PC-3 (cell line): ENCODE measurements around the gene PRDM9. TPM values are rescaled to one million over a fixed set of nuclear protein-coding genes. Genes with fewer than 3 reads are reported as not detected.

ENCODE experiments used
- ATAC-seq: fragments of 200-7000 bp; cut with Tn5 transposase; 2 replicates; pipeline ENCODE4 v1.9.1; 2020; ENCODE audit warnings: mild to moderate bottlenecking, moderate library complexity
- BruUV-seq: library from RNA; stranded (reverse); fragments of 400-500 nt; replicated peaks from 2 replicates; lab custom pipeline; 2021; lab: Mats Ljungman, UMichigan
- CTCF ChIA-PET: fragments of 300-600 bp; sonication (Branson Sonifier 250); formaldehyde crosslinking; loops from one replicate; lab custom pipeline; 2022; ENCODE audit warnings: antibody characterized with exemption; lab: Charles Lee
- POLR2A ChIA-PET: fragments of 300-600 bp; sonication (Branson Sonifier 250); formaldehyde crosslinking; loops from one replicate; lab custom pipeline; 2022; ENCODE audit warnings: antibody characterized with exemption; ENCODE audit not compliant: unreplicated experiment; lab: Charles Lee
- DNase-seq: peaks from one replicate; pipeline ENCODE4 v3.0.0-alpha.2; 2015
- H2AFZ ChIP-seq: fragments of 300-600 bp; sonication (generic); 2 replicates; pipeline ENCODE4 v1.6.0; 2016; ENCODE audit warnings: antibody characterized with exemption, low read length
- H3F3A ChIP-seq: fragments of 300-600 bp; sonication (generic); one replicate; pipeline ENCODE4 v1.6.0; 2017; ENCODE audit warnings: antibody characterized with exemption, low read length, control low read depth, mild to moderate bottlenecking; ENCODE audit not compliant: unreplicated experiment
- H3K27ac ChIP-seq: fragments of 300-600 bp; sonication (generic); 2 replicates; pipeline ENCODE4 v1.5.1; 2016; ENCODE audit warnings: mild to moderate bottlenecking, low read length
- H3K27me3 ChIP-seq: fragments of 300-600 bp; sonication (generic); 2 replicates; pipeline ENCODE4 v1.6.1; 2016; ENCODE audit warnings: low read length, mixed read lengths
- H3K36me3 ChIP-seq: fragments of 300-600 bp; sonication (generic); 2 replicates; pipeline ENCODE4 v1.6.1; 2016; ENCODE audit warnings: low read depth, mixed run types, low read length, mixed read lengths
- H3K4me1 ChIP-seq: fragments of 300-600 bp; sonication (generic); 2 replicates; pipeline ENCODE4 v1.5.1; 2016; ENCODE audit warnings: low read length; ENCODE audit not compliant: insufficient read depth
- H3K4me2 ChIP-seq: fragments of 300-600 bp; sonication (generic); 2 replicates; pipeline ENCODE4 v1.6.0; 2016; ENCODE audit warnings: low read length
- H3K4me3 ChIP-seq: fragments of 300-600 bp; sonication (generic); 2 replicates; pipeline ENCODE4 v1.5.1; 2016; ENCODE audit warnings: mild to moderate bottlenecking, low read length, mixed read lengths
- H3K79me2 ChIP-seq: fragments of 300-600 bp; sonication (generic); 2 replicates; pipeline ENCODE4 v1.6.1; 2017; ENCODE audit warnings: low read length, mixed read lengths
- H3K9ac ChIP-seq: fragments of 300-600 bp; sonication (generic); 2 replicates; pipeline ENCODE4 v1.6.0; 2016; ENCODE audit warnings: mild to moderate bottlenecking, low read length
- H3K9me2 ChIP-seq: fragments of 300-600 bp; sonication (generic); replicated peaks from 2 replicates; pipeline ENCODE4 v1.6.1; 2016; ENCODE audit warnings: mixed run types, low read length, mixed read lengths
- H3K9me3 ChIP-seq: fragments of 300-600 bp; sonication (generic); 2 replicates; pipeline ENCODE4 v1.6.1; 2016; ENCODE audit warnings: low read length, mixed read lengths
- H4K20me1 ChIP-seq: fragments of 300-600 bp; sonication (generic); 2 replicates; pipeline ENCODE4 v1.6.1; 2016; ENCODE audit warnings: low read length, mixed read lengths
- CTCF ChIP-seq: fragments of 300-600 bp; sonication (generic); conservative IDR thresholded peaks from 2 replicates; pipeline ENCODE4 v1.5.1; 2017; ENCODE audit warnings: antibody characterized with exemption, low read depth, mild to moderate bottlenecking, low read length
- EZH2 ChIP-seq: fragments of 300-600 bp; sonication (generic); IDR thresholded peaks from one replicate; pipeline ENCODE4 v1.6.1; 2017; ENCODE audit warnings: antibody characterized with exemption, mild to moderate bottlenecking, low read length; ENCODE audit not compliant: unreplicated experiment
- EZH2phosphoT487 ChIP-seq: fragments of 300-600 bp; sonication (generic); IDR thresholded peaks from 2 replicates; pipeline ENCODE4 v1.6.1; 2018; ENCODE audit warnings: mild to moderate bottlenecking, antibody characterized with exemption, low read length, borderline replicate concordance
- intact Hi-C: fragments of 100-400 bp; cut with micrococcal nuclease; formaldehyde crosslinking; loops from 2 replicates; pipeline ENCODE4 v1.9.0; 2023
- total RNA-seq: library from RNA; depleted of rRNA; stranded (reverse); fragments of >200 nt; gene quantifications from 2 replicates; pipeline ENCODE4 v1.2.3, GENCODE V29; 2014

The PRDM9 gene
- total RNA-seq, 1 experiment from 2014 or later: 0.11 TPM

- ChIA-PET POLR2A (no interaction called here), CTCF (no interaction called here)
- no peak for TF ChIP-seq EZH2
- no peak for TF ChIP-seq CTCF
- no peak for TF ChIP-seq EZH2phosphoT487
- Histone ChIP-seq H3F3A (no peaks in the 10 kb centered on the region), H3K9ac (no peak overlapping the region), H3K4me2 (no peak overlapping the region), H3K9me2 (0 out of 2 replicates have a peak, but pooled peaks cover 3% of the 10 kb centered on the region), H3K79me2 (no peaks in the 10 kb centered on the region), H3K27ac (no peak overlapping the region), H3K9me3 (no peaks in the 10 kb centered on the region), H2AFZ (no peak overlapping the region), H3K4me3 (no peak overlapping the region), H4K20me1 (no peaks in the 10 kb centered on the region), H3K36me3 (no peaks in the 10 kb centered on the region), H3K27me3 (no peaks in the 10 kb centered on the region), H3K4me1 (peaks cover 10% of the 10 kb centered on the region)
- intact Hi-C loops: no loop called here
- ATAC-seq (no peak), DNase-seq (no peak)
- no TSS peak for BruUV-seq
Observed at GRCh38 chr5:23461576-23461975, 45.8 kb upstream of the PRDM9 start.

- TF ChIP-seq EZH2: no peak
- TF ChIP-seq CTCF: no peak
- no peak for TF ChIP-seq EZH2phosphoT487
- Histone ChIP-seq H3K79me2 (no peaks in the 10 kb centered on the region), H3K4me2 (no peak overlapping the region), H3K9me2 (no peaks in the 10 kb centered on the region), H3K27me3 (no peaks in the 10 kb centered on the region), H4K20me1 (no peaks in the 10 kb centered on the region), H3K4me1 (peaks cover 10% of the 10 kb centered on the region), H3K27ac (peak overlapping the region; percentile 63), H3K9ac (no peak overlapping the region), H3K9me3 (peaks cover 7% of the 10 kb centered on the region; the same call in 1 of the 2 replicates), H3K4me3 (no peak overlapping the region), H2AFZ (no peak overlapping the region), H3K36me3 (peaks cover 6% of the 10 kb centered on the region; the same call in 1 of the 2 replicates), H3F3A (no peaks in the 10 kb centered on the region)
- ATAC-seq (peak; percentile 70), DNase-seq (peak; percentile 93)
- no TSS peak for BruUV-seq
- intact Hi-C loops: no loop called here
- POLR2A ChIA-PET: no interaction called here
- CTCF ChIA-PET: no interaction called here
Observed at GRCh38 chr5:23466401-23466912, 41.0 kb upstream of the PRDM9 start.

- TF ChIP-seq EZH2phosphoT487: no peak
- TF ChIP-seq CTCF: no peak
- TF ChIP-seq EZH2: no peak
- Histone ChIP-seq H3K27ac (no peak overlapping the region), H4K20me1 (no peaks in the 10 kb centered on the region), H3K9ac (no peak overlapping the region), H3K4me1 (peaks cover 10% of the 10 kb centered on the region), H3K9me3 (peaks cover 7% of the 10 kb centered on the region; the same call in 1 of the 2 replicates), H3K9me2 (no peaks in the 10 kb centered on the region), H3K27me3 (no peaks in the 10 kb centered on the region), H2AFZ (no peak overlapping the region), H3K4me2 (no peak overlapping the region), H3K79me2 (no peaks in the 10 kb centered on the region), H3K36me3 (peaks cover 6% of the 10 kb centered on the region; the same call in 1 of the 2 replicates), H3K4me3 (no peak overlapping the region), H3F3A (no peaks in the 10 kb centered on the region)
- intact Hi-C loops: no loop called here
- ChIA-PET CTCF (no interaction called here), POLR2A (interaction anchor here (0.6 kb wide), 1 partner anchor 38 kb away, joined by 4 read pairs; no protein-coding TSS in a partner anchor)
- BruUV-seq: no TSS peak
- peak; percentile 60 for ATAC-seq
- DNase-seq: no peak
Observed at GRCh38 chr5:23468658-23469057, 38.8 kb upstream of the PRDM9 start.
